ENCODE results near the gene NEGR1.

NEGR1 gene

DNA sequence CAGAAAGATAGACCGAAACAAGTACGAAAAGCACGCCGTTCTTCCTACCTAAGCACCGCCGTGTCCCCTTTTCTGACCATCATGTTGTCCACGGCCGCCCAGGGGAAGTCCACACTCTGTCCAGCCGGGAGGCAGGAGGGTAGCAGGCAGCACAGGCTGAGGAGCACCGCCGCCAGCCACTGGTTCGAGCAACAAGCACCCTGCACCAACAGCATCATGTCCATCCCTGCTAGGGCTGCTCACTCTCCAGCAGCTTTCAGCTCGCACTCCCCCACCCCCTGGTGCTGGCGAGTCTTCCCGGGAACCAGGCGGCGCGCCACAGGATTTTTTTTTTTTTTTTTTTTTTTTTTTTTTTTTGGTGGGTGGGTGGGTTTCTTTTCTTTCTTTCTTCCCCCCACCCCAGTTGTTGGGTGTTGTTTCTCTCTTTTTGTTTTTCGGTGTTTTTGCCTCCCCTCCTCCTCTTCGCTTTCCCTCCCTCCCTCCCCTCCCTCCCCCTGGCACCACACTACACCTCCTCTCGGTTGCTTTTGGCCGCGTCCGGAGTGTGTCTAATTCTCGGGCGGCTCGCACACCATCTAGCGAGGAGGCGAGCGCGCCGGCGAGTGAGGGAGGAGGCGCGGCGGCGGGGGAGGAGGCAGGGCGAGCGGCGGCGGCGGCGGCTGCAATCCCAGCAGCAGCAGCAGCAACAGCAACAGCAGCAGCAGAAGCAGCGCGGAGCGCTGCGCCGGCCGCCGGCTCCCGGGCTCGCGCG lies at the start of gene NEGR1:
Gene NEGR1, minus strand, starts transcription at position 269 of the 751 bp plus-strand sequence.
- Mint-ChIP-seq H3K9me3 (no peaks in the 10 kb centered on the region), H3K27ac (peak within 1 kb of the TSS; percentile 75), H3K27me3 (peaks cover 4% of the 10 kb centered on the region), H3K4me3 (peak within 1 kb of the TSS; percentile 53), H3K4me1 (peaks cover 16% of the 10 kb centered on the region), H3K36me3 (no peaks in the 10 kb centered on the region)
- DNase-seq: peak; percentile 60
- CTCF ChIA-PET: no interaction called here

DNA sequence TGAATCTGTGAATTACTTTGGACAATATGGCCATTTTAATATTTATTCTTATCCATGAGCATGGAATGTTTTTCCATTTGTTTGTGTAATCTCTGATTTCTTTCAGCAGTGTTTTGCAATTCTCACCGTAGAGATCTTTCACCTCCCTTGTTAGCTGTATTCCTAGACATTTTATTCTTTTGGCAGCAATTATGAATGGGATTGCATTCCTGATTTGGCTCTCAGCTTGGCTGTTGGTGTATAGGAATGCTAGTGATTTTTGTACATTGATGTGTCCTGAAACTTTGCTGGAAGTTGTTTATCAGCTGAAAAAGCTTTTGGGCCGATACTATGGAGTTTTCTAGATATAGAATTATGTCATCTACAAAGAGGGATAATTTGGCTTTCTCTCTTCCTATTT lies 44.2 kb upstream of the NEGR1 start:
- H3K4me1 Mint-ChIP-seq: no peaks in the 10 kb centered on the region
- no peak for DNase-seq
- CTCF ChIA-PET: no interaction called here
- no peaks in the 10 kb centered on the region for H3K27me3 Mint-ChIP-seq
- H3K36me3 Mint-ChIP-seq: no peaks in the 10 kb centered on the region
- no peak overlapping the region for H3K4me3 Mint-ChIP-seq
- H3K9me3 Mint-ChIP-seq: no peaks in the 10 kb centered on the region
- H3K27ac Mint-ChIP-seq: no peak overlapping the region

DNA sequence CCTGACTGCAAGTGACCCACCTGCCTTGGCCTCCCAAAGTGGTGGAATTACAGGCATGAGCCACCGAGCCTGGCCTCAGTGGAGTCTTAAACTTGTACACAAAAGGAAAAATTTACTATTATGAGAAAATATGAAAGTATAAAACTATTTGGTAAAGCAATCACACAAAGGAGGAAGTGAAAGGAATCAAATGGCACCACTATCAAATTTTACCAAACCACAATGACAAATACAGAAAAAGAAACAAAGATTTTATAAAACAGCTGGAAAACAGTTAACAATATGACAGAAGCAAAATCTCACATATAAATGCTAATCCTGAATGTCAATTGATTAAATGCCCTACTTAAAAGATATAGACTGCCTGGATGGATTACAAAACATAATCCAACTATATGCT lies 42.1 kb upstream of the NEGR1 start:
- H3K36me3 Mint-ChIP-seq: no peaks in the 10 kb centered on the region
- H3K9me3 Mint-ChIP-seq: no peaks in the 10 kb centered on the region
- H3K27me3 Mint-ChIP-seq: no peaks in the 10 kb centered on the region
- H3K27ac Mint-ChIP-seq: no peak overlapping the region
- H3K4me3 Mint-ChIP-seq: no peak overlapping the region
- CTCF ChIA-PET: no interaction called here
- no peak for DNase-seq
- H3K4me1 Mint-ChIP-seq: no peaks in the 10 kb centered on the region

DNA sequence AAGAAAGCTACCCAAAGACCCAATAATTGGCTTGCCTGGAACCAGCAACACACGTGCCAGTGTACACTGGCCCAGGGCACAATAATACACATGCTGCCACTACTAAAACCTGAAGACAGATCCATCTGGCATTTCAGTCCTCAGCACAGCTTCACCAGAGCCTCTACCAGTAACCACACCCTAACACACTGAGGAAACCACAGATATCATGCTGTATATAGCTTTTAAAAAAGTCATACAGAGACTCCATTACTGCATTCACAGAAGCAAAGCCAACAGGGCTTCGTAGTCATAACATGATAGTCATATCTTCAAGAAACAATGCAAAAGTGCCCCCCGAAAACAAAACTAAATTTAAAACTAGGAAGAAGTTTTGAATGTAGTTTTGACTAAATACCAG lies 40.6 kb upstream of the NEGR1 start:
- Mint-ChIP-seq H3K27me3 (no peaks in the 10 kb centered on the region), H3K4me3 (no peak overlapping the region)
- CTCF ChIA-PET: no interaction called here

DNA sequence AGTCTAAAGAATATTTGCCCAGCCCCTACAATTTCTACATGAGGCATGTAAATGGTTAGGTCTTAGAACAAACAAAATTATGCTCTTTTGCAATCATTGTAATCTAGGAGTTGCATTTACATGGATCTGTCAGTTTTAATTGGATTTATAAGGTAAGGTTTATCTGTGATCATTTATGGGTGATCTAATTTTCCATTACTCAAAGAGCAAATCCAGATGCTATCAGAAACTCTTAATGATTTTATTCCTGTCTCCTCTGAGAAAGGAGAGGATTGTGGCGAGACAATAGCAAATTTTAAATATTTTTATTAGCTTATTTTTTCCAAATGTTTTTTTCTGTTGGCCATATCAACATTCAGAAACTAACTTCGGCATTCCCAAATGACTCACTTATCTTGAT lies 14.2 kb upstream of the NEGR1 start:
- no peak overlapping the region for H3K27ac Mint-ChIP-seq
- CTCF ChIA-PET: no interaction called here
- no peak for DNase-seq
- no peak overlapping the region for H3K4me3 Mint-ChIP-seq
- H3K27me3 Mint-ChIP-seq: no peaks in the 10 kb centered on the region
- H3K9me3 Mint-ChIP-seq: no peaks in the 10 kb centered on the region
- no peaks in the 10 kb centered on the region for H3K4me1 Mint-ChIP-seq
- no peaks in the 10 kb centered on the region for H3K36me3 Mint-ChIP-seq

More for the DNA sequence above, 40.6 kb upstream of the NEGR1 start:
- H3K36me3 Mint-ChIP-seq: no peaks in the 10 kb centered on the region
- no peaks in the 10 kb centered on the region for H3K9me3 Mint-ChIP-seq
- no peak for DNase-seq
- H3K4me1 Mint-ChIP-seq: no peaks in the 10 kb centered on the region
- H3K27ac Mint-ChIP-seq: no peak overlapping the region

DNA sequence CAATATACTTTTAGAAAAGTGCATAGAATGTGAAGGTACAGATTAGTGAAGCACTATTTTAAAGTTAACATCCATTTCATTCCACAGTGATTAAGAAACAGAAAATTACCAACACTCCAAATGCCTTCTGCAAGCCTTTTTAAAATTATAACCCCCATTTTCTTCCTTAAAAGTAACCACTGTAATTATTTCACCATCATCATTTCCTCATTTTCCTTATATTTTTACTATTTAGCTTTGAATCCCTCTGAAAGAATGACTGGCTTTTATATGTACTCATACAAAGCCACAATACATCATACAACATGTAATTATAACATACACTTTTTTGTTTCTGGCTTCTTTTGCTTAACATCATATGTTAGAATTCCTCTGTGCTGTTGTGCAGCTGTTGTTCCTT lies 6.5 kb upstream of the NEGR1 start:
- H3K4me1 Mint-ChIP-seq: no peaks in the 10 kb centered on the region
- peaks cover 4% of the 10 kb centered on the region for H3K27me3 Mint-ChIP-seq
- H3K27ac Mint-ChIP-seq: no peak overlapping the region
- CTCF ChIA-PET: no interaction called here
- H3K9me3 Mint-ChIP-seq: no peaks in the 10 kb centered on the region
- no peak overlapping the region for H3K4me3 Mint-ChIP-seq
- DNase-seq: no peak
- no peaks in the 10 kb centered on the region for H3K36me3 Mint-ChIP-seq

DNA sequence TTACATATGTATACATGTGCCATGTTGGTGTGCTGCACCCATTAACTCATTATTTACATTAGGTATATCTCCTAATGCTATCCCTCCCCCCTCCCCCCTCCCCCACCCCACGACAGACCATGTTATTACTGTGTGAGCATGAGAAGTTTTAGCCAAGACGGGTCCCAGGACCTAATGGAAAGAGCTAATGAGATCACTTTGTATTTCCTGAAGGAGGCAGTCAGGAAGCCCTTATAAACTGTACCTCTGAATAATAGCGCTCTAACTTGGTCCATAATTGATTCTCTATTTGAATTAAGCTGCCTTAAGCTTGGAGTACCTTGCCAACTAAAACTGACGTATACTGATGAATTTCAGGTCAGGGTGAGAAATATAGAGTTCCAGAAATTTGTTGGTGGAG lies 4.1 kb upstream of the NEGR1 start:
- H3K27ac Mint-ChIP-seq: no peak overlapping the region
- no peaks in the 10 kb centered on the region for H3K9me3 Mint-ChIP-seq
- CTCF ChIA-PET: no interaction called here
- no peak overlapping the region for H3K4me3 Mint-ChIP-seq
- H3K4me1 Mint-ChIP-seq: peaks cover 11% of the 10 kb centered on the region
- peaks cover 4% of the 10 kb centered on the region for H3K27me3 Mint-ChIP-seq
- no peaks in the 10 kb centered on the region for H3K36me3 Mint-ChIP-seq
- no peak for DNase-seq

DNA sequence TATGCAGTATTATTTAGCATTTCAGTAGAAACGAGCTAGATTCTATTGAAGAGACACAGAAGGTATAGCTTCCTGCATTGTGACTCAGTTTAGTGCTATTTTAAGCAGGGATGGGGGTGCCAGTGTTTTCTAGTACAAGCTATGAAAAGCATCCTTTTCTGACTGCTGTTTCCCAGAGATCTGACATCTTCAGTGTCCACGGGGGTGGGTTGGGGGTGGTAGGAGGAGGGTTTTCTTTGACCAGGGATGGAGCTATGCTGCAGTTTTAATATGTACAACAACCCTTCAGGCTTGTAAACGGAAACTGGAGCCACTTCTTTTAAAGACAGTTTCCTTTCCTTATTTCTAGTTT lies 2.7 kb upstream of the NEGR1 start:
- H3K9me3 Mint-ChIP-seq: no peaks in the 10 kb centered on the region
- H3K27me3 Mint-ChIP-seq: peaks cover 4% of the 10 kb centered on the region
- no peak overlapping the region for H3K27ac Mint-ChIP-seq
- no peak for DNase-seq
- no peaks in the 10 kb centered on the region for H3K36me3 Mint-ChIP-seq
- H3K4me1 Mint-ChIP-seq: peaks cover 16% of the 10 kb centered on the region
- CTCF ChIA-PET: no interaction called here
- no peak overlapping the region for H3K4me3 Mint-ChIP-seq

DNA sequence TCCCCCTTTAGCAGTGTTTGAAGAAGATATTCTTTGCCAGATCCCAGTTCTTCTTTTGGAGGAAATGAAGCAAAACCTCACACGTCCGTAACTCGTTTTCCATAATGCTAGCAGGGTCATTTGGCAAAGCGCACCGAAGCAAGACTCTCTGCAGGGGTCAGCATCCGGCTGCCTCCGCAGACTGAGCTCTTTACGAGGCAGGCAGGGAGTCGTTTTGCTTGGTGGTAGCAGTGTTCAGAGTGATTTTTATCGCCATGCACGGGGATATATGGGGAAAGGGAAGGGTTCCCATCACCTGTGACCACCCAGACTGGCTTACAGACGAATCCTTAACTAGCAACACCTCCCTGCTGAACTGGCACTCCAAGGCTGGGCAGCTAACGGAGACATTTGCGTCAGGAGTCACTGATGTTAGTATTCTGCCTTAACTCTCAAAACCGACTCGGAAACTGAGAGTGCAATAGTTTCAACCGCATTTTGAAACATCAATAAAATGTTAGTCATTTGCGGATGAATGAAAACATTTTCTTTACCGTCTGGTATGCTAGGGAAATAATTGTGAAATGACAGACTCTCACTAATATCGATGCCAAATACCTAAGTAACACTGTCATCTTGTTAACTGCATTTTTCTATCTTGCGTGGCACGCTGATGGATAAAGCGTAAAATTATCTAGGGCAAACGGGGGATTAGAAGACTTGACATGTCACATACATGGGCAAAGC lies 2.2 kb upstream of the NEGR1 start:
- H3K9me3 Mint-ChIP-seq: no peaks in the 10 kb centered on the region
- no peak overlapping the region for H3K4me3 Mint-ChIP-seq
- peaks cover 16% of the 10 kb centered on the region for H3K4me1 Mint-ChIP-seq
- no peak overlapping the region for H3K27ac Mint-ChIP-seq
- H3K27me3 Mint-ChIP-seq: peaks cover 4% of the 10 kb centered on the region
- no peaks in the 10 kb centered on the region for H3K36me3 Mint-ChIP-seq
- CTCF ChIA-PET: no interaction called here
- peak; percentile 23 for DNase-seq

DNA sequence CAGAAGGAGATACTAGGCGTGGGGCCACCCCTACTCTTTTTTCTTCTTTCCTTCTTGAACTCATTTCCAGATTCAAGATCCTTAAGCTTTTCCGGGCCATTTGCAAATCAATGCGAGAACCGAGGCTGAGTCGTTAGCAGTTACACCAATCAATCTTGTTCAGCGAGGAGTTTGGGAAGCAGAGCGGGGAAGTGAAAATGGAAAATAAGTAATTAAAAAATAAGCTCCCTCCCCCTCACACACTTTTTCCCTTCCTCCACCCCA lies 1.7 kb upstream of the NEGR1 start:
- no peak for DNase-seq
- Mint-ChIP-seq H3K4me1 (peaks cover 16% of the 10 kb centered on the region), H3K27ac (no peak overlapping the region), H3K9me3 (no peaks in the 10 kb centered on the region), H3K27me3 (peaks cover 4% of the 10 kb centered on the region), H3K4me3 (no peak overlapping the region), H3K36me3 (no peaks in the 10 kb centered on the region)
- CTCF ChIA-PET: no interaction called here

DNA sequence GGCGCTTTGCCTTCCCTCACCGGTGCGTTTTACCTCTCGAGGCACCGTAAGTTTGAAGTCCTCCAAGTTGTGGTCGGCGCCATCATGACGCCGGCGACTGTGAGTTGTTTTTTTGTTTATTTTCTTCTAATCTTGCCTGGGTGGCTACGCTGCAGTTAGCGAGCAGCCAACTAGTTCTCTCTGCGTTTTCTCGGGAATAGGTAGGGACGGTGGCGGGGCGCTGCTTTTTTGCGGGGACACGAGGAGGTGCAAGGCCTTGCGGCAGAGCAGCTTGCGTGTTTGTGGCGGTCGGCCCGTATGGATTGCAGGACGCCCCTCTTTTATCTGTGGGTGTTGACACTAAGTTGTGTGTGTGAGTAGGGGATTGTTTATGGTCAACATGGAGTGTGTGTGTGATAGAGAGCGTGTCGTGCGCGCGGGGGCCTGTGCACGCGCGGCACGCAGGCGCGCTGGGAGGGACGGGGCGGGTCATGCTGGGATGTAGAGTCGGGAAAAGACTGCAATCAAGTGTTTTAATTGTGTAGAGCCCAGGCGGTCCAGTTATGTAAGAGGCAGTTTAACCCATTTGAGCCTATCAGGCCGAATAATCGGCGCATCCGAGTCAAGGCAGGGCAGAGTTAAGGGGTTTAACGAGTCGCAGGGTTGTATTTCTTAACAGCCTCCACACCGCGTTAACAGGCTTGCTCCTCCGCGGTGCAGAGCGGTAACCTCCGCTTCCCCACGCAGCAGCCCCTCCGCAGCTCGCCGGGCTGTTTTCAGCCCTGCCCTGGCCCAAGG lies 1.2 kb upstream of the NEGR1 start:
- H3K9me3 Mint-ChIP-seq: no peaks in the 10 kb centered on the region
- DNase-seq: peak; percentile 24
- no peaks in the 10 kb centered on the region for H3K36me3 Mint-ChIP-seq
- peaks cover 16% of the 10 kb centered on the region for H3K4me1 Mint-ChIP-seq
- H3K27ac Mint-ChIP-seq: no peak overlapping the region
- no peak overlapping the region for H3K4me3 Mint-ChIP-seq
- CTCF ChIA-PET: no interaction called here
- H3K27me3 Mint-ChIP-seq: peaks cover 4% of the 10 kb centered on the region

DNA sequence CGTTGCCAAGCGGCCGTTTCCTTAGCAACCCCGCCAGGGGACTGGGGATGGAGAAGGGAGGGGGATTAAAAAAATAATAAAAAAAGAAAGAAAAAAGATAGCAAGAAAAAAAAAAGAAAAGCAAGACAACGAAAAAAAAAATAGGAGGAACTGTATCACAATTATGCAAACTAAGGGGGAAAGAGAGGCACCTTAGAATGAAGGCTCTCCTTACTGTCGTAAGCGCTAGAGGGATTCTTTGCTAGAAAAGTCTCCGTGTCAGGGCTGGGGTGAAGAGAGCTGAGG lies 625 bp upstream of the NEGR1 start:
- DNase-seq: no peak
- Mint-ChIP-seq H3K4me3 (no peak overlapping the region), H3K36me3 (no peaks in the 10 kb centered on the region), H3K27me3 (peaks cover 4% of the 10 kb centered on the region), H3K4me1 (peaks cover 16% of the 10 kb centered on the region), H3K9me3 (no peaks in the 10 kb centered on the region), H3K27ac (no peak overlapping the region)
- CTCF ChIA-PET: no interaction called here

DNA sequence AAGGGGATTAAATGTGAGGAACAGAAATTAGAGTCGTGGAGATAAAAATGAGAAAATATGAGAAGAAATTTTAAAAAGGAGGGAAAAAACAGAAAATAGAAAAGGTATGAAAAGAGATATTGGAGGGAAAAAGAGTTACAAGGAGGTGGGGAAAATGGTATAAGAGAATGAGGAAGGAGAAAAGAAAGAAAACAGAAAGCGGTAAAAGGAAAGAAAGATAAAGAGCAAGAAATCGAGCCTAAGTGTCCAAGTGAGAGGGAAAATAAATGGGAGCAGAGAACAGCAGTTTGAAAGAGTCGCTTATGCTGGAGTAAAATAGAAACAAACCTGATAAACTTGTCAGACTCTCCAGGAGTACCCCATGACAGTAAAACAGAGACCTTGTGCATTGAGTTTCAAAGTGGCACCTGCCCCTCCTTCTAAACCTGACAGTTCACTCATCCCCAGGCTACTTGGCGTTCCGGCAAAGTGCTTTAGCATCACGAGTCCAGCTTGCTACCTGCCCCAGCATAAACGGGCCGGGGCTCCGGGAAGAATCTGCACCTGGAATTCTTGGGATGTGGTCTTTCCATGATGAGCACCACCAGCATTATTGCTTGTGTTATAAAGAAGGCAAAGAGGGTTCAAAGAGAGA lies 585 bp downstream of the NEGR1 start:
- CTCF ChIA-PET: no interaction called here
- peaks cover 3% of the 10 kb centered on the region for H3K27me3 Mint-ChIP-seq
- H3K4me3 Mint-ChIP-seq: peak overlapping the region; percentile 53
- no peak for DNase-seq
- no peaks in the 10 kb centered on the region for H3K9me3 Mint-ChIP-seq
- no peaks in the 10 kb centered on the region for H3K36me3 Mint-ChIP-seq
- peak overlapping the region; percentile 75 for H3K27ac Mint-ChIP-seq
- H3K4me1 Mint-ChIP-seq: peaks cover 16% of the 10 kb centered on the region

DNA sequence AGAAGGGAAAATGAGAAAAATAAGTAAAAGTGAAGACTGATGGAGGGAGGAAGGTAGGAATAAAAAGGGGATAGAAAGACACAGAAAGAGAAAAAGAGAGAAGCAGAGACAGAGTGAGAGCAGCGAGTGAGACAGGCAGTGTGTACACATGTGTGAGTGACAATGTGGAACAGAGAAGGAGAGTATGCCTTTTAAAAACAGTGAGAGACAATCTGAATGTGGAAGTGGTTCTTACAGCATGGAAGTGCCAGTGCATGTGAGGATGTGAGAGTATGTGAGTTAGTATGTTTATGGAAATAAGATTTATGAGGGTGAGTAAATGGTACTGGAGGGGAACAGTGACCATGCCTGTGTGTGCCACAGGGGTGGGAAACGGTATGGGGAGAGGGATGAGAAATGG lies 1.2 kb downstream of the NEGR1 start:
- DNase-seq: no peak
- Mint-ChIP-seq H3K27ac (no peak overlapping the region), H3K4me1 (peaks cover 16% of the 10 kb centered on the region), H3K4me3 (no peak overlapping the region), H3K9me3 (no peaks in the 10 kb centered on the region), H3K27me3 (no peaks in the 10 kb centered on the region), H3K36me3 (no peaks in the 10 kb centered on the region)
- CTCF ChIA-PET: no interaction called here

DNA sequence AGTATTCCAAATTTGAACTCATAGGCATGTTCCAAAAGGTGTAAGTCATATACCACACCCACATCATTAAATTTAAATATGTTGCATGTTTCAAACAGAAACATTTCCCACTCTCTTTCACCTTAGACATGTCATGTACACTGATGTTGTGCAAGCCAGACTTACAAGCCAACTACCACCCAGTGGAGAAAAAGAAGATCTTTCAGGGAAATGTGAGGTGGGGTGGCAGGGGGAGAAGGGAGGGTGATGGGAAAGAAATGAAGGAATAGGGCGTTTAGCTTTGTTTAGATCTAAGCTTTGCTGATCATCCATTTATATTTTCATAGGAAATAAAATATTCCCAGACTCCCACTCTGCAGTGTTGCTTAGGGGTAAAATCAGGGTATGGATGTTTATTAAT lies 1.6 kb downstream of the NEGR1 start:
- Mint-ChIP-seq H3K9me3 (no peaks in the 10 kb centered on the region), H3K4me3 (no peak overlapping the region), H3K27me3 (no peaks in the 10 kb centered on the region), H3K36me3 (no peaks in the 10 kb centered on the region), H3K4me1 (peaks cover 16% of the 10 kb centered on the region), H3K27ac (no peak overlapping the region)
- DNase-seq: no peak
- CTCF ChIA-PET: no interaction called here

All from activated naive CD4-positive, alpha-beta T cell treated with anti-CD3 and anti-CD28 coated beads, Interleukin-2, amount 10 ng/mL, durations not matched to agents 7 days and 5 days (primary cell).